Measurements from ENCODE around the gene CD33. TPM values are rescaled to one million over a fixed set of nuclear protein-coding genes. Genes with fewer than 3 reads are reported as not detected.

CD33 gene
- total RNA-seq, 1 donor from 2014 or later = not detected

GRCh38 chr19:51274049-51274770 is 49.3 kb downstream of the CD33 start:
- Mint-ChIP-seq H3K27me3 (peaks cover 16% of the 10 kb centered on the region), H3K36me3 (ENCODE audit: insufficient read depth) (no peaks in the 10 kb centered on the region), H3K9me3 (ENCODE audit: low read depth) (no peaks in the 10 kb centered on the region), H3K4me3 (ENCODE audit: low read depth) (no peak overlapping the region), H3K27ac (no peak overlapping the region), H3K4me1 (ENCODE audit: low read depth) (no peaks in the 10 kb centered on the region)
- TF ChIP-seq CTCF (IDR thresholded peaks at IDR 0.05; ENCODE audit: unreplicated experiment) = no peak
- DNase-seq (ENCODE audit: low spot score, unreplicated experiment) = no peak

- Mint-ChIP-seq H3K36me3 (ENCODE audit: insufficient read depth) (no peaks in the 10 kb centered on the region), H3K4me1 (ENCODE audit: low read depth) (no peaks in the 10 kb centered on the region), H3K27me3 (peaks cover 11% of the 10 kb centered on the region), H3K27ac (no peak overlapping the region), H3K9me3 (ENCODE audit: low read depth) (no peaks in the 10 kb centered on the region), H3K4me3 (ENCODE audit: low read depth) (no peak overlapping the region)
- DNase-seq (ENCODE audit: low spot score, unreplicated experiment) = no peak
- no peak for TF ChIP-seq CTCF (IDR thresholded peaks at IDR 0.05; ENCODE audit: unreplicated experiment)
Observed at GRCh38 chr19:51277112-51277511, 52.2 kb downstream of the CD33 start.

GRCh38 chr19:51282335-51282734 is 57.5 kb downstream of the CD33 start:
- Mint-ChIP-seq H3K4me3 (ENCODE audit: low read depth) (no peak overlapping the region), H3K4me1 (ENCODE audit: low read depth) (no peaks in the 10 kb centered on the region), H3K36me3 (ENCODE audit: insufficient read depth) (no peaks in the 10 kb centered on the region), H3K27ac (no peak overlapping the region), H3K9me3 (ENCODE audit: low read depth) (no peaks in the 10 kb centered on the region), H3K27me3 (peaks cover 11% of the 10 kb centered on the region)
- DNase-seq (ENCODE audit: low spot score, unreplicated experiment) = no peak
- no peak for TF ChIP-seq CTCF (IDR thresholded peaks at IDR 0.05; ENCODE audit: unreplicated experiment)

GRCh38 chr19:51285682-51286081 is 60.8 kb downstream of the CD33 start:
- peaks cover 4% of the 10 kb centered on the region for H3K27me3 Mint-ChIP-seq
- H3K36me3 Mint-ChIP-seq (ENCODE audit: insufficient read depth) = no peaks in the 10 kb centered on the region
- H3K27ac Mint-ChIP-seq = no peak overlapping the region
- no peaks in the 10 kb centered on the region for H3K9me3 Mint-ChIP-seq (ENCODE audit: low read depth)
- H3K4me1 Mint-ChIP-seq (ENCODE audit: low read depth) = no peaks in the 10 kb centered on the region
- DNase-seq (ENCODE audit: low spot score, unreplicated experiment) = no peak
- TF ChIP-seq CTCF (IDR thresholded peaks at IDR 0.05; ENCODE audit: unreplicated experiment) = no peak
- no peak overlapping the region for H3K4me3 Mint-ChIP-seq (ENCODE audit: low read depth)

Small RNA genes lying within 50 kb of the gene (microRNA-seq; reads per million reads assigned to microRNA genes)
- gene MIR8074 (ENCODE audit: borderline number of aligned reads, unreplicated experiment) = not detected

Other genes starting within 250 kb of the CD33 start
- not detected in 2 replicates for gene KLK7, start 241.2 kb upstream of the CD33 start, total RNA-seq
- gene KLK8, start 223.5 kb upstream of the CD33 start, total RNA-seq = not detected in 2 replicates
- not detected in 2 replicates for gene KLK10, start 205.4 kb upstream of the CD33 start, total RNA-seq
- gene KLK11, start 198.5 kb upstream of the CD33 start, total RNA-seq = not detected in 2 replicates
- 0.44 and 1.0 TPM in 2 replicates for gene KLK12, start 190.1 kb upstream of the CD33 start, total RNA-seq
- 1.1 and 1.6 TPM in 2 replicates for gene KLK13, start 160.0 kb upstream of the CD33 start, total RNA-seq
- 0.62 and 0.89 TPM in 2 replicates for gene KLK14, start 142.2 kb upstream of the CD33 start, total RNA-seq
- gene CTU1, start 116.7 kb upstream of the CD33 start, total RNA-seq = 7.4 and 7.8 TPM in 2 replicates
- not detected in 2 replicates for gene SIGLEC9, start 100.2 kb upstream of the CD33 start, total RNA-seq
- not detected in 2 replicates for gene SIGLEC7, start 82.8 kb upstream of the CD33 start, total RNA-seq
- not detected in 2 replicates for gene SIGLECL1, start 26.0 kb downstream of the CD33 start, total RNA-seq
- gene IGLON5, start 86.6 kb downstream of the CD33 start, total RNA-seq = 44.8 and 44.9 TPM in 2 replicates
- gene VSIG10L, start 117.1 kb downstream of the CD33 start, total RNA-seq = 6.3 and 7.0 TPM in 2 replicates
- 63.2 and 69.5 TPM in 2 replicates for gene ETFB, start 141.3 kb downstream of the CD33 start, total RNA-seq
- 0.73 and 1.4 TPM in 2 replicates for gene CLDND2, start 143.9 kb downstream of the CD33 start, total RNA-seq
- gene NKG7, start 147.6 kb downstream of the CD33 start, total RNA-seq = not detected in 2 replicates
- gene LIM2, start 162.9 kb downstream of the CD33 start, total RNA-seq = not detected in 2 replicates
- 0.53 and 0.98 TPM in 2 replicates for gene C19orf84, start 165.5 kb downstream of the CD33 start, total RNA-seq
- not detected in 2 replicates for gene SIGLEC10, start 192.6 kb downstream of the CD33 start, total RNA-seq
- gene SIGLEC8, start 233.4 kb downstream of the CD33 start, total RNA-seq = not detected in 2 replicates

Data from progenitor cell of endocrine pancreas (in vitro differentiated cells).